HepG2 (cell line): Measurements from ENCODE around the gene PSMD1. TPM values are rescaled to one million over a fixed set of nuclear protein-coding genes. Genes with fewer than 3 reads are reported as not detected.
A peak's percentile ranks its signal among the peaks of the same experiment; 100 is the strongest.

ENCODE experiments used
- ATAD3A ChIP-seq: sonication (generic); formaldehyde crosslinking; IDR thresholded peaks from 2 replicates; pipeline ENCODE4 v1.4.0; 2020; ENCODE audit warnings: missing genetic modification reagents
- ATRX ChIP-seq: sonication (generic); formaldehyde crosslinking; IDR thresholded peaks from 2 replicates; pipeline ENCODE4 v1.4.0; 2020; ENCODE audit warnings: missing genetic modification reagents, borderline replicate concordance
- E2F5 ChIP-seq: sonication (generic); formaldehyde crosslinking; conservative IDR thresholded peaks from 2 replicates; pipeline ENCODE4 v1.4.0; 2020; ENCODE audit warnings: missing genetic modification reagents
- EED ChIP-seq: sonication (generic); formaldehyde crosslinking; IDR thresholded peaks from 2 replicates; pipeline ENCODE4 v1.5.0; 2020; ENCODE audit warnings: mild to moderate bottlenecking, missing genetic modification reagents
- ETV6 ChIP-seq: sonication (generic); formaldehyde crosslinking; conservative IDR thresholded peaks from 2 replicates; pipeline ENCODE4 v1.4.0; 2020; ENCODE audit warnings: missing genetic modification reagents
- KLF12 ChIP-seq: sonication (generic); formaldehyde crosslinking; IDR thresholded peaks from 2 replicates; pipeline ENCODE4 v1.4.0; 2020; ENCODE audit warnings: missing genetic modification reagents, borderline replicate concordance
- MED1 ChIP-seq: sonication (generic); formaldehyde crosslinking; IDR thresholded peaks from 2 replicates; pipeline ENCODE4 v1.4.0; 2020; ENCODE audit warnings: missing genetic modification reagents
- NR2F1 ChIP-seq, 2 experiments: fragments of 450-650 bp in 1 of 2; formaldehyde crosslinking in 1 of 2; IDR thresholded peaks; 2 replicates each; pipeline versions ENCODE4 v1.5.0 to v1.6.1; 2016 to 2020; ENCODE audit warnings: mild to moderate bottlenecking in 1 of 2, missing compliant biosample characterization in 1 of 2, missing genetic modification reagents in 1 of 2, moderate library complexity in 1 of 2
- NRL ChIP-seq: sonication (generic); formaldehyde crosslinking; IDR thresholded peaks from 2 replicates; pipeline ENCODE4 v1.5.0; 2020; ENCODE audit warnings: missing genetic modification reagents, mild to moderate bottlenecking, moderate library complexity, borderline replicate concordance
- PAXIP1 ChIP-seq: sonication (generic); formaldehyde crosslinking; conservative IDR thresholded peaks from 2 replicates; pipeline ENCODE4 v1.4.0; 2020; ENCODE audit warnings: mild to moderate bottlenecking, missing genetic modification reagents, moderate library complexity
- PCBP1 ChIP-seq: fragments of 200-400 bp; formaldehyde crosslinking; IDR thresholded peaks from 2 replicates; pipeline ENCODE4 v1.6.1; 2017; ENCODE audit warnings: mild to moderate bottlenecking, low read depth, low read length, borderline replicate concordance
- REPIN1 ChIP-seq: sonication (generic); formaldehyde crosslinking; IDR thresholded peaks from 2 replicates; pipeline ENCODE4 v1.8.0; 2022; ENCODE audit warnings: missing genetic modification reagents, low read depth, mild to moderate bottlenecking, borderline replicate concordance
- RNF2 ChIP-seq: fragments of 450-650 bp; conservative IDR thresholded peaks from 2 replicates; pipeline ENCODE4 v1.6.1; 2016; ENCODE audit warnings: low read depth
- SAP130 ChIP-seq: IDR thresholded peaks from 2 replicates; pipeline ENCODE4 v1.6.1; 2016; ENCODE audit warnings: low read depth
- SIX4 ChIP-seq: sonication (generic); formaldehyde crosslinking; IDR thresholded peaks from 2 replicates; pipeline ENCODE4 v1.4.0; 2020; ENCODE audit warnings: missing genetic modification reagents
- TGIF2 ChIP-seq: IDR thresholded peaks from 2 replicates; pipeline ENCODE4 v1.6.1; 2016; ENCODE audit warnings: control low read depth, missing compliant biosample characterization
- ZBTB3 ChIP-seq: sonication (generic); formaldehyde crosslinking; IDR thresholded peaks from 2 replicates; pipeline ENCODE4 v1.4.0; 2020; ENCODE audit warnings: low read depth, mild to moderate bottlenecking, moderate library complexity, missing genetic modification reagents, borderline replicate concordance
- ZFP91 ChIP-seq: sonication (generic); formaldehyde crosslinking; IDR thresholded peaks from 2 replicates; pipeline ENCODE4 v1.9.0; 2022; ENCODE audit warnings: missing genetic modification reagents, mild to moderate bottlenecking, borderline replicate concordance
- ZNF256 ChIP-seq: sonication (generic); formaldehyde crosslinking; conservative IDR thresholded peaks from 2 replicates; pipeline ENCODE4 v1.4.0; 2020; ENCODE audit warnings: missing genetic modification reagents
- ZNF570 ChIP-seq: sonication (generic); formaldehyde crosslinking; IDR thresholded peaks from 2 replicates; pipeline ENCODE4 v1.4.0; 2020; ENCODE audit warnings: mild to moderate bottlenecking, missing genetic modification reagents, borderline replicate concordance
- ZNF598 ChIP-seq: sonication (generic); formaldehyde crosslinking; IDR thresholded peaks from 2 replicates; pipeline ENCODE4 v1.5.1; 2020; ENCODE audit warnings: mild to moderate bottlenecking, missing genetic modification reagents, borderline replicate concordance
- ZNF740 ChIP-seq: sonication (generic); formaldehyde crosslinking; IDR thresholded peaks from 2 replicates; pipeline ENCODE4 v1.4.0; 2020; ENCODE audit warnings: missing genetic modification reagents
- polyA plus RNA-seq, 8 experiments: library from polyadenylated mRNA; depleted of rRNA in 3 of 8; stranded (reverse) in 7 of 8; unstranded in 1 of 8; fragments of >200 nt; fragmentation: Illumina TruSeq in 4 of 8; extraction: Trizol in 4 of 8; gene quantifications; 2 replicates each; pipeline versions ENCODE4 v1.2.1 to v1.2.3, GENCODE V29; 2011 to 2016; ENCODE audit warnings: low read depth in 4 of 8, missing spikeins in 1 of 8, mixed read lengths in 1 of 8; ENCODE audit not compliant: insufficient read depth in 1 of 8
- total RNA-seq, 5 experiments: library from RNA; depleted of rRNA; stranded (reverse); fragments of >200 nt; fragmentation: Illumina TruSeq; extraction: Trizol; gene quantifications; 2 replicates each; pipeline ENCODE4 v1.2.3, GENCODE V29; 2016; ENCODE audit warnings: low read depth in 1 of 5

PSMD1 gene
- total and polyA plus RNA-seq, 2 of the 13 experiments (the other 11 are each of a cell fraction or from before 2014, with no cell fraction given): 136 to 191 TPM

- TF ChIP-seq ZFP91 (CRISPR knock-in tag): peak; percentile 92
- TF ChIP-seq ZNF740: 0 out of 2 replicates have a peak, but pooled peaks have one; percentile 20
- TF ChIP-seq SAP130 (CRISPR knock-in tag): peak; percentile 50
- TF ChIP-seq ZNF570: peak; percentile 84; the same call in 1 of the 2 replicates
- TF ChIP-seq E2F5 (CRISPR knock-in tag): peak; percentile 72
- TF ChIP-seq REPIN1 (CRISPR knock-in tag): peak; percentile 90
- peak; percentile 79; the same call in 1 of the 2 replicates for TF ChIP-seq RNF2
- TF ChIP-seq TGIF2 (CRISPR knock-in tag): no peak; the same call in 1 of the 2 replicates
- TF ChIP-seq EED (CRISPR knock-in tag): no peak; the same call in none of the 2 replicates
- TF ChIP-seq ATRX (CRISPR knock-in tag): no peak
- TF ChIP-seq ETV6 (CRISPR knock-in tag): 0 out of 2 replicates have a peak, but pooled peaks have one; percentile 45
- no peak for TF ChIP-seq SIX4
- TF ChIP-seq PAXIP1 (CRISPR knock-in tag): peak; percentile 62
- no peak for TF ChIP-seq KLF12
- TF ChIP-seq NR2F1 (CRISPR knock-in tag; IDR thresholded peaks at IDR 0.05): peak in 1 of 2 experiments; percentile 10; a peak in 1 of 4 replicates
- peak; percentile 36; the same call in 1 of the 2 replicates for TF ChIP-seq ZBTB3 (CRISPR knock-in tag)
- peak; percentile 86 for TF ChIP-seq MED1 (CRISPR knock-in tag)
- no peak; the same call in none of the 2 replicates for TF ChIP-seq ZNF256 (CRISPR knock-in tag)
- peak; percentile 86; the same call in 1 of the 2 replicates for TF ChIP-seq NRL (CRISPR knock-in tag)
- 0 out of 2 replicates have a peak, but pooled peaks have one; percentile 32 for TF ChIP-seq PCBP1
- peak; percentile 86; the same call in 1 of the 2 replicates for TF ChIP-seq ZNF598 (CRISPR knock-in tag)
- no peak for TF ChIP-seq ATAD3A
Observed at GRCh38 chr2:231052494-231053451, 3.9 kb upstream of the PSMD1 start (continued).
